ENCODE results near the gene SHANK3.

Gene SHANK3

DNA sequence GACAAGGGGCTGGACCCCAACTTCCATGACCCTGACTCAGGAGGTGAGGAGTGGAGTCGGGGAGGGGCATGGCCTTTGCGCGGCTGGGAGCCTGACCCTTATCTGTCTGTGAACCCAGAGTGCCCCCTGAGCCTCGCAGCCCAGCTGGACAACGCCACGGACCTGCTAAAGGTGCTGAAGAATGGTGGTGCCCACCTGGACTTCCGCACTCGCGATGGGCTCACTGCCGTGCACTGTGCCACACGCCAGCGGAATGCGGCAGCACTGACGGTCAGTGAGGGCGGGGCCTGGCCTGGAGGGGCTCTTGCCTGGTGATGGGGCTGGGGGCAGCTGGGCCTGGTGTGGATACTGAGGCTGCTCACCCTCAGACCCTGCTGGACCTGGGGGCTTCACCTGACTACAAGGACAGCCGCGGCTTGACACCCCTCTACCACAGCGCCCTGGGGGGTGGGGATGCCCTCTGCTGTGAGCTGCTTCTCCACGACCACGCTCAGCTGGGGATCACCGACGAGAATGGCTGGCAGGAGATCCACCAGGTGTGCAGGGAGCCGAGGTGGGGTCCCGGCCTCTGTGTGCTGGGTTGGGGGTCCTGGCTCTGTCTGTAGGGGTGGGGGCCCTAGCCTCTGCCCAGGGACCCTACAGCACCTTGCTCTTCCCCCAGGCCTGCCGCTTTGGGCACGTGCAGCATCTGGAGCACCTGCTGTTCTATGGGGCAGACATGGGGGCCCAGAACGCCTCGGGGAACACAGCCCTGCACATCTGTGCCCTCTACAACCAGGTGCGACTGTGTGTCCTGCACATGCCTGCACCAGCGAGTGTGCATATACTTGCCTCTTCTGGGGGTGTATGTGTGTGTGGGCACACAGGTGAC, 6.3 kb downstream of the SHANK3 start:
- H3F3A ChIP-seq (ENCODE audit: insufficient read depth), result no peaks in the 10 kb centered on the region
- no peaks in the 10 kb centered on the region for H3K27me3 ChIP-seq (ENCODE audit: low read length)
- H3K27ac ChIP-seq (ENCODE audit: low read depth, low read length), result no peak overlapping the region
- no peak for TF ChIP-seq EZH2phosphoT487 (conservative IDR thresholded peaks at IDR 0.05; ENCODE audit: low read length)
- TF ChIP-seq, protein P1, sequence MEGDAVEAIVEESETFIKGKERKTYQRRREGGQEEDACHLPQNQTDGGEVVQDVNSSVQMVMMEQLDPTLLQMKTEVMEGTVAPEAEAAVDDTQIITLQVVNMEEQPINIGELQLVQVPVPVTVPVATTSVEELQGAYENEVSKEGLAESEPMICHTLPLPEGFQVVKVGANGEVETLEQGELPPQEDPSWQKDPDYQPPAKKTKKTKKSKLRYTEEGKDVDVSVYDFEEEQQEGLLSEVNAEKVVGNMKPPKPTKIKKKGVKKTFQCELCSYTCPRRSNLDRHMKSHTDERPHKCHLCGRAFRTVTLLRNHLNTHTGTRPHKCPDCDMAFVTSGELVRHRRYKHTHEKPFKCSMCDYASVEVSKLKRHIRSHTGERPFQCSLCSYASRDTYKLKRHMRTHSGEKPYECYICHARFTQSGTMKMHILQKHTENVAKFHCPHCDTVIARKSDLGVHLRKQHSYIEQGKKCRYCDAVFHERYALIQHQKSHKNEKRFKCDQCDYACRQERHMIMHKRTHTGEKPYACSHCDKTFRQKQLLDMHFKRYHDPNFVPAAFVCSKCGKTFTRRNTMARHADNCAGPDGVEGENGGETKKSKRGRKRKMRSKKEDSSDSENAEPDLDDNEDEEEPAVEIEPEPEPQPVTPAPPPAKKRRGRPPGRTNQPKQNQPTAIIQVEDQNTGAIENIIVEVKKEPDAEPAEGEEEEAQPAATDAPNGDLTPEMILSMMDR (IDR thresholded peaks at IDR 0.05; ENCODE audit: insufficient read depth, low read length, poor library complexity, severe bottlenecking), result no peak
- no peak overlapping the region for H3K9ac ChIP-seq (ENCODE audit: low read length)
- no peaks in the 10 kb centered on the region for H3K79me2 ChIP-seq (ENCODE audit: insufficient read depth, low read length)
- H3K9me3 ChIP-seq (ENCODE audit: insufficient read depth, low read length), result peaks cover 6% of the 10 kb centered on the region; the same call in 1 of the 2 replicates
- no peaks in the 10 kb centered on the region for H3K9me2 ChIP-seq (replicated peaks; ENCODE audit: insufficient read depth, low read length)
- H3K36me3 ChIP-seq (ENCODE audit: low read length), result no peaks in the 10 kb centered on the region
- no peak overlapping the region for H2AFZ ChIP-seq (ENCODE audit: low read depth, low read length, severe bottlenecking)
- H3K4me3 ChIP-seq (ENCODE audit: insufficient read depth, low read length, poor library complexity, severe bottlenecking), result no peak overlapping the region
- H3K4me2 ChIP-seq (ENCODE audit: low read depth, low read length, poor library complexity, severe bottlenecking), result no peak overlapping the region
- no peaks in the 10 kb centered on the region for H4K20me1 ChIP-seq (ENCODE audit: low read depth, low read length)

DNA sequence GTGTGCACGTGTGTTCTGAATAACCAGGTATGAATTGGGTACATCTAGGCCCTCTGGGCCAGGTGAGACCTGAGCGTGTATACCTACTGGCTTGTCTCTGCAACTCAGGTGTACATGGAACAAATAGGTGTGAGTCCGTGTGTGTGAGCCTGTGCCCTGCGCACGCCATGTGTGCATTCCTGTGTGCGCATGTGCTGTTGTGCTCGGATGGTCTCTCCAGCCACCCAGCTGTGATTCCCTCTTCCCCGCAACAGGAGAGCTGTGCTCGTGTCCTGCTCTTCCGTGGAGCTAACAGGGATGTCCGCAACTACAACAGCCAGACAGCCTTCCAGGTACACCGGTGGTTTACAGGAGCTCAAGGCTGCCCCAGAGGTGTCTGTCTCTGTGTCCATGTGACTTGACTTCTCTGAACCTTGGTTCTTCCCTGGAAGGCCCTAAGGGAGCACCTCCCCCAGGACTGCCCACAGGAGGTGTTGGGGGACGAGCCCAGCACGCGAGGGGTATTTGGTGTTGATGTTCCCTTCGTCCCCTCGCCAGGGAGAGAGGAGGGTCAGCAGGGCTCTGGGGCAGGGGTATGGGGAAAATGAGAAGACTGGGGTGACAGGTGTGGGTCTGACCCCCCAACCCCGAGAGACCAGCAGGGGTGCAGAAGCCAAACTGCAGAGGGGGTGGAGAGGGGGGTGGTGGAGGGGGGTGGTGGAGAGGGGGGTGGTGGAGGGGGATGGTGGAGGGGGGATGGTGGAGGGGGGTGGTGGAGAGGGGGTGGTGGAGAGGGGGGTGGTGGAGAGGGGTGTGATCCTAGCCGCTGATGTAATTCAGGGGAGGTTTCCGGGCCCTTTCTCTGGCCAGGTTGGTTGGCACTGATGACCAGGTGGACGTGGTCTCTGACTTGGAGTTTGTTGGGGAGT, 10.7 kb downstream of the SHANK3 start:
- Histone ChIP-seq H3K79me2 (ENCODE audit: insufficient read depth, low read length) (no peaks in the 10 kb centered on the region), H4K20me1 (ENCODE audit: low read depth, low read length) (no peaks in the 10 kb centered on the region), H3K9me2 (replicated peaks; ENCODE audit: insufficient read depth, low read length) (no peaks in the 10 kb centered on the region), H3K9ac (ENCODE audit: low read length) (no peak overlapping the region), H3K27me3 (ENCODE audit: low read length) (no peaks in the 10 kb centered on the region), H3K36me3 (ENCODE audit: low read length) (no peaks in the 10 kb centered on the region), H2AFZ (ENCODE audit: low read depth, low read length, severe bottlenecking) (no peak overlapping the region), H3K4me3 (ENCODE audit: insufficient read depth, low read length, poor library complexity, severe bottlenecking) (no peak overlapping the region), H3F3A (ENCODE audit: insufficient read depth) (no peaks in the 10 kb centered on the region), H3K9me3 (ENCODE audit: insufficient read depth, low read length) (peaks cover 6% of the 10 kb centered on the region; the same call in 1 of the 2 replicates), H3K4me2 (ENCODE audit: low read depth, low read length, poor library complexity, severe bottlenecking) (no peak overlapping the region), H3K27ac (ENCODE audit: low read depth, low read length) (no peak overlapping the region)
- TF ChIP-seq EZH2phosphoT487 (conservative IDR thresholded peaks at IDR 0.05; ENCODE audit: low read length), result no peak

DNA sequence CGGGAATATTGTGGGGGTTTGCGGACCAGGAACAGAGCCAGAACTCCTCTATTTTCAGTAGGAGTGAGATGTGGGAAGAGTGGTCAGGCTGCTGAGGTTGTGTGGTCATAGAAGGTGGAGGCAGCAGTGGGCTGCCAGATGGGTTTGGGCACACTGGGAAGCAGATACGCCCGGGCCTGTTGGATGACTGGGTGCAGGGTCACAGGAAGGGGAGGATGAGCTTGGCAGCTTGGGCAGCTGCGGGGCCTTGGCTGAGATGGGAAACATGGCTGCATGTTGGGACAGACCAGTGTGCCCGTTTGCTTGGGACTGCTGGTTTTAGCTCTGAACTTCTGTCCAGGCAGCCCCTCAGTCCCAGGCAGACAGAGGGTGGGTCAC, 11.4 kb downstream of the SHANK3 start:
- Histone ChIP-seq H3K79me2 (ENCODE audit: insufficient read depth, low read length) (no peaks in the 10 kb centered on the region), H3K4me3 (ENCODE audit: insufficient read depth, low read length, poor library complexity, severe bottlenecking) (no peak overlapping the region), H3K9ac (ENCODE audit: low read length) (no peak overlapping the region), H3K27me3 (ENCODE audit: low read length) (no peaks in the 10 kb centered on the region), H2AFZ (ENCODE audit: low read depth, low read length, severe bottlenecking) (no peak overlapping the region), H3K4me2 (ENCODE audit: low read depth, low read length, poor library complexity, severe bottlenecking) (no peak overlapping the region), H3K9me2 (replicated peaks; ENCODE audit: insufficient read depth, low read length) (no peaks in the 10 kb centered on the region), H3K9me3 (ENCODE audit: insufficient read depth, low read length) (peaks cover 6% of the 10 kb centered on the region; the same call in 1 of the 2 replicates), H4K20me1 (ENCODE audit: low read depth, low read length) (no peaks in the 10 kb centered on the region), H3F3A (ENCODE audit: insufficient read depth) (no peaks in the 10 kb centered on the region), H3K27ac (ENCODE audit: low read depth, low read length) (no peak overlapping the region), H3K36me3 (ENCODE audit: low read length) (no peaks in the 10 kb centered on the region)
- TF ChIP-seq EZH2phosphoT487 (conservative IDR thresholded peaks at IDR 0.05; ENCODE audit: low read length), result no peak
- TF ChIP-seq, protein P1 (IDR thresholded peaks at IDR 0.05; ENCODE audit: insufficient read depth, low read length, poor library complexity, severe bottlenecking), result no peak

Measured in SU-DHL-6 (cell line).